GM19239 (cell line): ENCODE results near the gene LRMDA.

Experiments used
- DNase-seq: peaks from one replicate; pipeline ENCODE4 v3.0.0; 2011; ENCODE audit warnings: low spot score; ENCODE audit not compliant: insufficient read length
- FAIRE-seq: peaks from 2 replicates; lab custom pipeline; 2011; peaks lifted over from hg19 to GRCh38; lab: Jason Lieb, UNC

The LRMDA gene

DNA sequence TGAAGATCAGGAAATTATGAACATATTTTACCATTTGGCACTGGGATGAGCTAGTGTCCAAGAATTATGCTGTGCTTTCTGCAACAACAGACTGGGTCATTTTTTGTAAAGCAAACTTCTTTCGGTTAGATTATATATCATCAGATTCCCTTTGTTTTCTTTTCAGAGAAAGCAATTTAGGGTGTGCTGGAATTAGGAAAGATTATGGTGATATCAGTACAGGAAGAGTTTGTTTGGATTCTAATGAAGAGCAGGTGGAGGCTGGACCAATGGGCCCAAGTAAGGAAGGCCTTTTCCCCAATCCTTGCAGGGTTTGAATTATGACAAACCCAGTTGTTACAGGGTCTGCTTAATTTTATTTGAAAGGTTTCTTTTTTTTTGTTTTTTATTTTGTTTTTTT lies 1113.4 kb downstream of the LRMDA start:
- FAIRE-seq (no peak), DNase-seq (no peak)

DNA sequence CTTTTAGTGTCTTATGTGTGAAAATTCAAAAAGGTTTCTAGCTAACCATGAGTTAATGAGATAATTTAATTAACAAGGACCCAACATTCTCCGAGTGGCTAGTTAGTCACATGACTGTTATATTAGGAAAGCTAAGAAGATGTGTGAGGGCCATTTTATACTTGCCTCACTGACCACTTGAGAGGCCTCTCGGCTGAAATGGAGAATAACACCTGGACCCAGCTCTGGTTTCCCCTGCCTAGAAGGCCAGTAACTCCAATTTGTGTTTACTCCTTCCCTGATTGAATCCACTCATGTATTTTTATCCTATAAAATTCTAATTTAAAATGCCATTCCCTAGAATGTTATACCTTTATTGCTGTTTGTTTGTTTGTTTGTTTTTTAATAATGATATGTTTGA lies 1115.0 kb downstream of the LRMDA start:
- FAIRE-seq (no peak), DNase-seq (no peak)

DNA sequence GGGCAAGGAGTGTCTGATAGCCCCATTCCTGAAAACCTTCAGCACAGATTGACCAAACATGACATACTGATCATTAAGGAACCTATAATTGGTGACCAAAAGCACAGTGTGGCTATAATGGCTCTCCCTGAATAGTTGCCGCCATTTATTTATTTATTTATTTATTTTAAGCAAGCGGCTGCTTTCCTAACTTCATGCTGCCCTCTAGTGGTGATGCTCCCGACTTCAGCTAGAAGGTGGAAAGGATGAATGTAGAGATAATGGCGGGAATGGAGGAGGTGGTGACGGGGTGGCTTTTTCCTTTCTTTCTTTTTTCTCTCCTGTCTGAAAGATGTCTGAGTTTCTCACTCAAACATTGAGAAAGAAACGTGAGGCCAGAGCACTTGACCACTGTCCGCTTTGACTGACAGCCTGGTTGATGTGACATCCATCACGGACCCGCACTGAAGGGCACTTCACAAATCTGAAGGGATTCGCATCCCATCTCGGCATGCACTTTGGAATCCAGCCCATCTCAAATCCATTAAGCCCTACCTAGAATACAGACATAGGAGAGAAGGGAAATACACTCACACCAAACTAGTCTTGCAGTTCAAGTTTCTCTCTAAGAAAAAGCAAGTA lies 1116.0 kb downstream of the LRMDA start:
- peak; percentile 68 for FAIRE-seq
- DNase-seq: peak; percentile 25

DNA sequence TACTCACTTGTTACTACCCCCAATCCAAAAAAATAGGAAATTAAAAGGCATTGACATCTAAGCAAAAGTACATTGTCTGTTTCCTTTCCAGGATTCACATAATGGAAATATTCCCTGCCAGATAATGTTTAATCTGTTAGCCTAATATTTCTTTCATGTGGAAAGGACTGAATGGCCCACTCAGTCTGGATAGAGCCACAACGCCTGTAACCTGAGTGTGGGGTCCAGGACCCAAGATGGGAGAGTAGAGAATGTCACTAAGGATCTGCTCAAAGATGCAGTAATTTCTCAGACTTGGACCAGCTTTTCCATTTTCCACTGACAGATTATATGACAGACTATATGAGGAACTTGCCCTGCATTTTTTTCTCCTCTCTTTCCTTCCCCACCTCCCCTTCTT lies 1117.3 kb downstream of the LRMDA start:
- DNase-seq (no peak), FAIRE-seq (no peak)

DNA sequence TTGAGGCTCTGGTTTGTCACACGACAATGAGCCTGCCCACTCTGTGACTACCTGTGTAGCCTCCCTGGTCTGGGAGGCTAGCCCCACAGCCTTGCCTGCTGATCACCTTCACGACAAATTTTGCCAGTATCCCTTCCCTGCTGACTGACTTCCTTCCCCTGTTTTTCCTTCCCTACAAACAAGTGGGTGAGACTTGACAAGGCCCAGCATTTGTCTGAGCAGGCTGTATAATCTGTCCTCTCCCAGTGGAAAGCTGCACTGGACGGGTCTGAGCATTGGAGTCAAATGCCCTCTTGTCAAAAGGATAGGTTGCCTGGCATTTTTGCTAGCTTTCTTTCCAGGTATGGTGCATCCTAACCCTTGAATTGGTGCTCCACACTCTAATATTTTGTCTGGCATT lies 1117.7 kb downstream of the LRMDA start:
- FAIRE-seq: no peak
- DNase-seq: no peak

DNA sequence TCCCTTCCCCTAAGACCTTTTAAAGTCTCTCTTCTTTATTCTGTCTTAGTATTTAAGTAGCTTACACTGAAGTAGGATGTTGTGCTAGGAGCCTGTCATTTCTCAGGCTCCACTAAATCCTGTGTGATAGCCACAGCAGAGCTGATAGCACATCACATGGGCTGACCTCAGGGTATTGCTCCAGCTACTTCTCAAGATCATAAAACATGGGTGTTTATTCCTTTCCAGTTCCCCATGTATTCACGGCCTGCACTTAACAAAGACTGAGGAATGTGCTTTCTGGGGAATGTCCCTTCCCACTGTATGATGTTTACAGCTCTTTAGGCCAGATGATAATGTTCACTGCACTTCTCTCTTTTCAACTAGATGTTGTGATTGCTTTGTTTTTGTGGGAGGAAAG lies 1119.4 kb downstream of the LRMDA start:
- DNase-seq: no peak
- no peak for FAIRE-seq

DNA sequence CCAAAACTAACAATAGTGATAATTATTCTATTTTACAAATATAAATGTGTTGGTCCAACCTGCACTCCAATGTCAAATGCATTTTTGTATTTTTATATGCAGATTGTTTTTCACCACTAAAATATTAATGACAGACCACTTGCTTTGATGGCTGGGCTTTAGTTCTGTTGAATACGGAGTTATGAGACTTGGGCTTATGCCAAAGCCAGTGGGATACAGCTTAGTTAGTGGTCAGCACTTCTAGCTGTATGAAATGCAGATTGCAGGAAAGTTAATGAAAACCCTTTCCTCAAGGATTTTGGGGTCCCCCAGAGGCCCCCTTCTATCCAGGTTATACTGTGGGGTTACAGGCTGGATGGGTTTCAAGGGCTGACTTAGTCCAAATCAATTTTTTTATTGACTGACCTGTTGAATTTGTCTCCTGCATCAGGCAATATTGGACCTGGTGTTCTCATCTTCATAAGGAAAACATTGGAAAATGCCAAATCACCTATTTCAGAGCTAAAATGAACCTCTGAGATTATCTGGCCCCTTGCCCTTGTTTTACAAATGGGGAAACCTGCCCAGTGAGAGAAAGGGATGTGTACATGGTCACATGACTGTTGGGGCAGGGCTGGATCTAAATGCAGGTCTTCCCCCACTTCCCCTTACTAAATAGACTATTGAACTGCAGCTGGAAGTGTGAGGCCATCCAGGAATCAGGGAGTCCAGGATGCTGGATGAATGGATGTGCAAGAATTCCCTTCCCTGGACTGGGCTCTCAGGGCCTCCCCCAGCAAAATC lies 1120.9 kb downstream of the LRMDA start:
- no peak for FAIRE-seq
- DNase-seq: no peak

DNA sequence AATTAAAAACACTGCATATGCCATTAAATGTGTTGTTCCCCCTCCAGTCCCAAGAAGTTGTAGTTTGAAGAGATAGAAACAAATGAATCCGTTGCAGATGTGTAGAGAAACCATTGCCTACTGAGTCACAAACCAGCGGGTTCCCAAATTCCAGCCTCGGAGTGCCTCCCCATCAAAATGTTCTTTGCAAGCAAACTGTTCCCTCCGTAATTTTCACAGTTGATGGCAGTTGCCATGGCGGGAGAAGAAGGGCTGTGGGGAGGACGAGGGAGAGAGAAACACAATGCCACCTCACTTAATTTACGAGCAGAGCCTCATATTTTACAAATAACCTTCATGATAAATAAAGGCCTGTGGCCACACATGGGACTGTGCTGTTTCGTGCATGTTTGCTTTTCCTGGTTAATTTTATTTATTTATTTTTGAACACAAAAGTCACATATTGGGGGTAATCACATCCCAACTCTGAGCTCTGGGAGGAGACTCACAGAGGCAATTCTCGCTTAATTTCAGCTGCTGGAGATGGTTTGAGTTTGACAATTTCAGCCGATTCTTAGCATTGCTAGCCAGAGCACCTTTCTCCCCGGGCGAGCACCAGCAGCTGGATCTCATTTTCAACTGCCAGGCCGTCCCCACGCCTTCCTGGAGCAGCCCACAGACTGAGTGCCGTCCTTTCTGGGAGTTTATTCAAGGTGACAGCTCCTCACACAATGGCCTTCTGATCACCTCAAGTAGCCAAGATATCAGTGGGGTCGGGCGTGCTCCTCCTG lies 1122.0 kb downstream of the LRMDA start:
- DNase-seq (no peak), FAIRE-seq (no peak)

DNA sequence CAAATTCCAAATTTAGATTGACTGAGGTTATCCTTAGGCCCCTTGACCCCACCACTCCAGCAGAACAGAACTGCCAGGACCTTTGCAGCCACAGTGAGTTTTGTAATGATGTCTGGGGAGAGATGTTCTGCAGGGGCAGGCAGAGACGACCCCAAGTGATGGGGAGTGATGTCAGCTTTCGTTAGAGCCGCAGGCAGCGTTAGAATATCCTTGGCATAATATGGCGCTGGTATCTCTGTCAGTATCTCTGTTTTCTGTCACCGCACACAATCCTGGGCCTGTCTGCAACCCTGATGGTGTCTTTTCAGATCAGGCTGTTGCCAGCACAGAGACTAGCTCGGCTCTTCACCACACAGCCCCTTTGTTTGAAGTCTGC lies 1122.6 kb downstream of the LRMDA start:
- DNase-seq: no peak
- FAIRE-seq: no peak

DNA sequence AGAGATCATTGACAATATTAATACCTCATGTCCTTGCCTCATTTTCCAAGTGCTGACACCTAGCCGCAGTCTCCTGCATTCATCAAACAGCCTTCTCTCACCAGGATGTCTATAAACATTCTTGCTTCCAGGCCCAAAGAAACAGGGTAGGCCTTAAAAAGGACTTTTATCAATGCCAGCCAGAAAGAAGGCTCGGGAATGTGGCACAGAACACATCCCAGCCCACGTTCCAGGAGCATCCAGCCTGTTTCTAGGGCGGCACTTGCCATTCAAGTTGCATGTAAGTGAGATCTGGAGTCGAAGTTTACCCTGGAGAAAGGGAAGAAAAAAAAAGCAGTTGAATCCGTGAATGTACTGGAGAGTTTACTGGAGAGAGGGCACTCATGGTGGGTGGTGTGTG lies 1123.1 kb downstream of the LRMDA start:
- no peak for DNase-seq
- FAIRE-seq: no peak

DNA sequence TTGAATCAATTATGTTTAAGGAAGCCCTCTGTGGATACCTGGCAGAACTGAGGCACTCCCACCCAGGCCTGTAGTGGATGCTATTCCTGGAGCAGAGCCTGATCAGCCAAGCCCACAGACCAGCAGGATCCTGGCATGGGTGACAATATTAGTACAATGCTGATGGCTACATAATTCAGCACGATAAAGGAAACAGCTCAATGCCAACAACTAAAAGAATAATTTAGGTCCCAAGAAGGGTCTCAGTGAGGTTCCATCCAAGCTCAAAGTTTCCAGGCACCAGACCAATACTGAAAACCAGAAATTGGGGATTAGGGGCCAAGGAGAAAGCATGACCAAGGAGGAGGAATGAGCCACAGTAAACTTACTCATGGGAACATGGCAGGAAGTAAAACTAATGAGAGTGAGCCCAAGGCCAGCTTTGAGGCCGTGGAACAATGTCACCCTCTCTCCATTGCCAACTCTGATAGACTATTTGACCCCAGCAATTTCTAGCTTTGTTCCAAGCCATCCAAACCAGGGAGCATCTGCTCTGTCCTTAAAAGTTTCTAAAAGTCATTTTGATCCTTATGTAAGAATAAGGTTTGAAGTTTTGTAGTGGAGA lies 1123.7 kb downstream of the LRMDA start:
- FAIRE-seq (no peak), DNase-seq (no peak)

DNA sequence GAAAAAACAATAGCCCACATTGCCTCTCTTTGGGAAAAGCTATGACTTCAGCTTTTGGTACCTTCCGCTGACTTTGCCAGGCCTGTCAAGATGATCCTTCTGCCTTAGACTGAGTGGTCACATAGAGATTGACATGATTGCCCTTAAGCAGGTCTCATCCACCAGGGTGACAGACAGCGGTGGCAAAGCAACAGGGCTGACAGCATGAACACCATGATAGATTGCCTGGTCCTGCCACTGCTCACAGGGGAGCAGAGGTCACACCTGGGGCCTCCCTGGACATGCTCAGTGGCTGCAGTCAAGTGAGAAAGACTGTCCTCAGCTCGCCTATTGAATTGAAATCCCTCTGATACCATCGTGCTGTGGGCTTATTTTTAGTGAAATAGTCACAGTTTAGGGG lies 1125.9 kb downstream of the LRMDA start:
- no peak for FAIRE-seq

DNA sequence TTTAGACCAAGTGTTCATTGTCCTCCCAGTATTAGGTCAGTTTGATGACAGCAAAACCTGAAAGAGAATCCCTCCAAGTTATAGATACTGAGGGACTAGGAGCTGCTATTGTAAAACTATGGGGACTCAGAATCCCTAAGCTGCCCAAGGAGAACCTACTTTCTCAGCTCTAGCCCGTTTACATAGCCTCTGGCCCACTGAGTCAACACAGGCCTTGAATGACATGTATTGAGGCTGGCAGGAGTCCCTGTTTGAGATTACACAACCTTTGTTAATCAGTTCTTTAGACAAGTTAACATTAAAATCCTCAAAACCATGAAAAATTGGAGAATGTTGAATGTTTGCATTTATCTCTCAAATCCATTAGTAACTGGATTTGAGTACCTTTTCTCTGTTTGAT lies 1127.2 kb downstream of the LRMDA start:
- FAIRE-seq (no peak), DNase-seq (no peak)

More for the DNA sequence above, 1125.9 kb downstream of the LRMDA start:
- DNase-seq: no peak

DNA sequence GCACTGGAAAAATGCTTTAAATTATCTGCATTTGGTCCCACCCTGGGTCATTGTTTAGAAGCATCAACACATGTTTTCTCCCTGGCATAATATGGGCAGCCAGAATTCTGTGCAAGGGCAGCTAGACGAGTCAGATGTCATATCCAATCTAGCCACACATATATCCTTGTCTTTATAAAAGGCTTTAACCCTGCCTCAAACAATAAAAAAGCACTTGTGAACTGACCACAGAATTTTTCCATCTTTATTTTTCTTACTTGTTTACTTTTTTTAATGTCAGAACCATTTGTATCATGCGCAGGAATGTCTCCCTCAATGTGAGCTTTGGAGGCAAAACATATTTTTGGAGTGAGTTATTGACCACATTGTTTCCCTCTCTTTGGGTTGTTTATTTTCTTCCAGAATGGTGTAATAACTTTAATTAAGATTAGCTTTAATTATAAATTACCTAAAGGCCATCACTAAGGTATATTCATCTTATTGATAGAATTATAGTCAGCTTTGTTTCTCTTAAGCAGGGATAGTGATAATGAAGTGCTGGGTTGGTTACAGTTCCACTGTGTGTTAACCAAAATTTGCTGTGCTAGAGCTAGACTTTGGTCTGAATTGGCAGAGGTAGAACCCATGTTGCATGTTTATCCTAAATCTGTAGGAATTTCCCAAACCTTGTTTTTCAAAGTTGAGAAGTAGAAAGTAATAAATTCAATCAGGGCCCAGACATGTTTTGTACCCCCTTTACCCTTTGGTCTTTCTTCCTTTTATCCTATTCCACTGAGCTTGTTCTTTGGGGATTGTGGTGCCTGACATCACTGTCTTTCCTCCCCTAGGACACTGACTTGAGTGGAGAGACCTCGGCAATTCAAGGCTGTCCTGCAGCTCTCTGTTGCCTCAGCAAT lies 1127.8 kb downstream of the LRMDA start:
- DNase-seq: no peak
- FAIRE-seq: no peak

DNA sequence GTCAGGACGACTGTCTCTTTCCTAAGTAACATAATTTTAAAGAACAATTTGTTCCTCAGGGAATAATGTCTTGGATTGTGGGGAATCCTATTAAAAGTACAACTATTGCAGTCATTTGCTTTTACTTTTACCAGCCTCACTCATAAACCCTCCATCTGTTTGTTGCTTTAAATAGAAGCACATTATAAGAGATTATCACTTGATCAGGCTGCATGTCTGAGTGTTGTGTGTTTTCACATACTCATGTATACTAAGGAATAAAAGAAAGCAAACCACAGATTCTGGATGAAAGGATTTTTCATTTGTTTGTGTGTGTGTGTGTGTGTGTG lies 1128.4 kb downstream of the LRMDA start:
- DNase-seq: no peak
- no peak for FAIRE-seq

DNA sequence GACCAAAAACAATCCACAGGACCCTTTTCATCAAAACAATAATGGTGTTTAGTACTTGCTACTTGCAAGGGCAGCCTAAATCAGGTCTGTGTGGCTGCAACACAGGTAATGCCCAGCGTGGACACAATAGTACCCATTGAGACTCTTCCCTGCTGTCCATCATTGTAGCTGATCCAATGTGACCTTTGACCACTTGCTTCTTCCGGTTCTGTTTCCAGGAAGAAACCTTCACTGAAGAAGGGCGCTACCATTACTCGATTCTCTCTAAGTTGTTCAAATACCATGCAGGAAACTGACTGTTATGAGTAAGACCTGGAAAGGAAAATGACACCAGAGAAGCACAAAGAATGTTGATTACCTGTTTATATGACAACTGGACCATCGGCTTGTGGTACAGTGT lies 1128.9 kb downstream of the LRMDA start:
- DNase-seq: no peak
- FAIRE-seq: no peak

DNA sequence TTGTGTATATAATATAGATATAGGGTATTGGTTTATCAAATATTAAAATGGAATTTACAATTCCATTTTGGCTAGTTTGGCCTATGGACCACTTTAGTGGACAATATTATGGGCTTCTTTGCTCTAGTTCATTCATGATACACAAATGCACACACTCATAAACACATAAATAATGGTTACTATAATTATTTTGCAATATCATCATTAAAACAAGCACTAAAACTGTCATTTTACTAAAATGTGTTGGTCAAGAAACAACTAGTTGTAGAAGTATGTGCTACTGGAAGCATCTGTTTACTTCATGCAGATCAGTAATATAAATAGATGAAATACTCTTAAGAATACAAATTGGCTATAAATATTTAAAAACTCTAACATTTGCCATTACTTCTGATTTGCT lies 1131.9 kb downstream of the LRMDA start:
- FAIRE-seq: no peak
- no peak for DNase-seq

DNA sequence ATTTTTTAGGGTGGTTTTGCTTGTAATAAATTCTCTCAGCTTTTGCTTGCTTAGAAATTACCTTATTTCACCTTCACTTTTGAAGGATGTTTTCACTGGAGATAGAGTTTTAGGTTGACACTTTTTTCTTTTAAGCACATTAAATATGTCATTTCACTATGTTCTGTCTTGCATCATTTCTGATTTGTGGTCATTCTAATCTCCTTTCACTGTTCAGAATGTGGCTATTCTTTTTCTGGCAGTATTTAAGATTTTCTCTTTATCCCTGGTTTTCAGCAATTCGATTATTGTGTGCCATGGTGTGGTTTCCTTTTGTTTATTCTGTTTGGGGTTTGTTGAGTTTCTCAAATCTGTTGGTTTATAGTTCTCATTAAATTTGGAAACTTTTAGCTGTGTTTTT lies 1140.6 kb downstream of the LRMDA start:
- no peak for DNase-seq
- FAIRE-seq: no peak

DNA sequence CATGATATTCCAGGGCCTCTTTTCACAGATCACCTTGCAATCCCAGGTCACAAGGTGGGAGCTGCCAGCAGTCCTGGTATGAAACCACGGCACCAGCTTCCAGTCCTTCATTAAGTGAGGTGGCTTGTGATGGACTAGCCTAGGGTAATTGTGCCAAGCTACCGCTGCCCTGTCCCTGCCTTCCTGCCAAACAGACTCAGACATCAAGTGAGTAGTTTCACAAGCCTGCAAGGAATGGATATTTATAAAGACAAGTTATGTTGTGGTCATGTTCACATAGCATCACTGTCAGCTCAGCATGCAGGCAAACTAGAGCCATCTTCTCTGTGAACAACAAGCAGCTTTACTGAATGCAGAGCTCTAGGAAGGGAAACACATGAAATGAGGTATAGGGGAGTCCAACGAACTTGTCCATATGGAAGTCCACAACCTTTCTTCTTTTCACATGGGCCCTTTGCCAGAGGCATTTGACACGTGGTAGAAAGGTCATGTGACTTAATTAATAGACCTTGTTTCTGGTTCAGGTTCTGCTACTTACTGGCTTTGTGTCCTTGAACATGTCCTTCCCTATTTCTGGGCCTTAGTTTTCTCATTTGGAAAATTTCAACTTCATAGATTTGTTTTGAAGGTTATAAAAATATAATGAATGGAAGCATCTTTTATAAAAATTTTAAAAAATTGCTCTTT lies 1145.0 kb downstream of the LRMDA start:
- DNase-seq: no peak
- FAIRE-seq: no peak

DNA sequence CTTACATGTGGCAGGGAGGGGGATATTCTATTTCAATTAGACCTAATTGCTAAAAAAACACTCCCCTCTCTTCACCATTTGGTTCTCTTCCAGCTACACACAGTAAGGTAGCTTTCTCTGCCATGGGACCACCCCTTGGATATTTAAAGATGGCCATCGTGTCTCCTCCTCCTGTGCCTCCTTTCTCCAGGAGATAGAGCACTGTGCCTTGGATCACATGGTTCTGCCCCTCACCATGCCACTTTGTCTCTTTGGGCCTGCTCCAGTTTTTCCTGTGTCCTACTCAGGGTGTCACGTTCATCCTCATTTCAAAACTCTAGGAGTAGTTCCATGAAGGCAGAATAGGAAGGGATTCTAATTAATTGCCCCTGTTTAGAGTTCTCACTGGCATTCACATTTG lies 1146.0 kb downstream of the LRMDA start:
- FAIRE-seq: no peak
- DNase-seq: no peak
